Kidney (tissue), 14 donors: ENCODE data around the gene MLLT10. TPM values are rescaled to one million over a fixed set of nuclear protein-coding genes. Genes with fewer than 3 reads are reported as not detected.
A peak's percentile ranks its signal among the peaks of the same experiment; 100 is the strongest.

Experiments
- DNase-seq, 5 donors: peaks; one replicate each; pipeline ENCODE4 v3.0.0-alpha.2; 2013 to 2020
- FAIRE-seq: peaks from 2 replicates; lab custom pipeline; 2012; peaks lifted over from hg19 to GRCh38; lab: Jason Lieb, UNC
- H3K27ac ChIP-seq, 2 donors: one replicate each; pipeline ENCODE4 v1.7.0; 2013; ENCODE audit warnings: low read depth in 2 of 2, low read length in 2 of 2, inconsistent platforms in 1 of 2
- H3K27me3 ChIP-seq: one replicate; pipeline ENCODE4 v1.7.1; 2013; ENCODE audit warnings: low read length, inconsistent platforms; ENCODE audit not compliant: control insufficient read depth, insufficient read depth
- H3K36me3 ChIP-seq, 3 donors: one replicate each; pipeline versions ENCODE4 v1.7.0 to v1.7.1; 2013; ENCODE audit warnings: low read length in 3 of 3, control low read depth in 1 of 3, inconsistent platforms in 1 of 3; ENCODE audit not compliant: insufficient read depth in 3 of 3, control insufficient read depth in 2 of 3
- H3K4me1 ChIP-seq, 3 donors: one replicate each; pipeline versions ENCODE4 v1.7.0 to v1.7.1; 2013; ENCODE audit warnings: low read length in 3 of 3, inconsistent platforms in 1 of 3, low read depth in 1 of 3; ENCODE audit not compliant: control insufficient read depth in 2 of 3, insufficient read depth in 2 of 3
- H3K4me3 ChIP-seq, 3 donors: one replicate each; pipeline versions ENCODE4 v1.7.0 to v1.8.1; 2013; ENCODE audit warnings: low read length in 3 of 3, control low read depth in 1 of 3, inconsistent platforms in 1 of 3
- H3K9ac ChIP-seq, 3 donors: one replicate each; pipeline versions ENCODE4 v1.7.0 to v1.7.1; 2013; ENCODE audit warnings: low read length in 3 of 3, control low read depth in 1 of 3, inconsistent platforms in 1 of 3
- H3K9me3 ChIP-seq, 3 donors: one replicate each; pipeline versions ENCODE4 v1.7.0 to v1.7.1; 2013; ENCODE audit warnings: low read length in 3 of 3, control low read depth in 1 of 3, inconsistent platforms in 1 of 3; ENCODE audit not compliant: control insufficient read depth in 2 of 3, insufficient read depth in 1 of 3
- CTCF ChIP-seq: IDR thresholded peaks from 3 replicates; pipeline ENCODE4 v1.5.1; 2012; ENCODE audit warnings: mild to moderate bottlenecking, moderate library complexity, borderline replicate concordance; ENCODE audit not compliant: insufficient read depth; ENCODE audit errors: extremely low read depth
- intact Hi-C: fragments of 100-400 bp; cut with DNase I; formaldehyde crosslinking; loops from one replicate; pipeline ENCODE4 v1.11.1; 2022
- polyA plus RNA-seq: library from polyadenylated mRNA; stranded (reverse); fragments of 350-450 nt; fragmentation: Illumina TruSeq; extraction: RNeasy Lipid Tissue Mini Kit (QIAGEN cat#74804); gene quantifications from one replicate; pipeline ENCODE4 v1.2.3, GENCODE V29; 2014; ENCODE audit warnings: low read depth, low replicate concordance; ENCODE audit not compliant: insufficient read depth
- total RNA-seq: library from RNA; stranded (reverse); fragmentation: NEBNext Ultra II Directional; extraction: Animal tissue kit (Norgen Biotek cat#: 25700); gene quantifications from one replicate; pipeline ENCODE4 v1.2.1, GENCODE V29; 2021
- donor health status: control.
- donor health status: control.
- donor health status: control.
- donor health status: control.
- donor health status: control.
- donor health status: DM: yes; HTN: yes; CAD: no.
- donor health status: Normal renal cell carcinoma (clear cell type).

The MLLT10 gene
- total and polyA plus RNA-seq, 2 donors from 2014 or later: 11.0 to 54.2 TPM

GRCh38 chr10:21769041-21769440 is 235.0 kb downstream of the MLLT10 start:
- no peaks in the 10 kb centered on the region for H3K36me3 ChIP-seq
- H3K4me3 ChIP-seq: no peak overlapping the region
- intact Hi-C loops: no loop called here
- H3K27ac ChIP-seq: no peak overlapping the region
- no peaks in the 10 kb centered on the region for H3K27me3 ChIP-seq
- TF ChIP-seq CTCF: no peak
- H3K9me3 ChIP-seq: no peaks in the 10 kb centered on the region
- no peak for DNase-seq
- no peak overlapping the region for H3K9ac ChIP-seq
- no peak for FAIRE-seq
- no peaks in the 10 kb centered on the region for H3K4me1 ChIP-seq

- Histone ChIP-seq H3K9ac (no peak overlapping the region), H3K27ac (no peak overlapping the region), H3K9me3 (no peaks in the 10 kb centered on the region), H3K27me3 (no peaks in the 10 kb centered on the region), H3K4me1 (no peaks in the 10 kb centered on the region), H3K36me3 (no peaks in the 10 kb centered on the region), H3K4me3 (no peak overlapping the region)
- DNase-seq: no peak
- intact Hi-C loops: no loop called here
- no peak for FAIRE-seq
- TF ChIP-seq CTCF: no peak
Observed at GRCh38 chr10:21771219-21771618, 237.2 kb downstream of the MLLT10 start.

GRCh38 chr10:21776883-21777282 is 242.9 kb downstream of the MLLT10 start:
- no peak for TF ChIP-seq CTCF
- no peak for FAIRE-seq
- intact Hi-C loops: no loop called here

GRCh38 chr10:21791276-21791675 is 257.2 kb downstream of the MLLT10 start:
- intact Hi-C loops: no loop called here
- no peak for DNase-seq
- Histone ChIP-seq H3K9ac (no peak overlapping the region), H3K36me3 (no peaks in the 10 kb centered on the region), H3K4me3 (no peak overlapping the region), H3K4me1 (no peaks in the 10 kb centered on the region), H3K27ac (no peak overlapping the region), H3K9me3 (no peaks in the 10 kb centered on the region), H3K27me3 (no peaks in the 10 kb centered on the region)
- peak; percentile 49 for FAIRE-seq
- TF ChIP-seq CTCF: no peak

More at GRCh38 chr10:21776883-21777282, 242.9 kb downstream of the MLLT10 start:
- H3K9ac ChIP-seq: no peak overlapping the region
- no peak overlapping the region for H3K27ac ChIP-seq
- DNase-seq: no peak
- H3K27me3 ChIP-seq: no peaks in the 10 kb centered on the region
- no peaks in the 10 kb centered on the region for H3K36me3 ChIP-seq
- H3K9me3 ChIP-seq: no peaks in the 10 kb centered on the region
- H3K4me1 ChIP-seq: no peaks in the 10 kb centered on the region
- H3K4me3 ChIP-seq: no peak overlapping the region
